Measurements from ENCODE around the gene IL3.
"Not testable (repeated sequence)": the region's sequence is repeated elsewhere in the genome, so short reads cannot be mapped to it uniquely, and the experiment has no call there.

The IL3 gene

GRCh38 chr5:132105688-132106087 is 45.2 kb downstream of the IL3 start:
- no peak overlapping the region for H3K27ac ChIP-seq (replicated peaks)

GRCh38 chr5:132108495-132108894 is 48.0 kb downstream of the IL3 start:
- H3K27me3 ChIP-seq (ENCODE audit: insufficient read depth, poor library complexity, severe bottlenecking); DNase-seq (ENCODE audit: low read depth in 1 of 2, low spot score in 1 of 2); H3K4me3 ChIP-seq (replicated peaks; ENCODE audit: insufficient read depth, low read length); H3K27ac ChIP-seq (replicated peaks): not testable (repeated sequence)

More at GRCh38 chr5:132105688-132106087, 45.2 kb downstream of the IL3 start:
- DNase-seq (ENCODE audit: low read depth in 1 of 2, low spot score in 1 of 2), result no peak
- Histone ChIP-seq H3K4me3 (replicated peaks; ENCODE audit: insufficient read depth, low read length) (no peak overlapping the region), H3K27me3 (ENCODE audit: insufficient read depth, poor library complexity, severe bottlenecking) (no peaks in the 10 kb centered on the region)
- TF ChIP-seq, protein P1, sequence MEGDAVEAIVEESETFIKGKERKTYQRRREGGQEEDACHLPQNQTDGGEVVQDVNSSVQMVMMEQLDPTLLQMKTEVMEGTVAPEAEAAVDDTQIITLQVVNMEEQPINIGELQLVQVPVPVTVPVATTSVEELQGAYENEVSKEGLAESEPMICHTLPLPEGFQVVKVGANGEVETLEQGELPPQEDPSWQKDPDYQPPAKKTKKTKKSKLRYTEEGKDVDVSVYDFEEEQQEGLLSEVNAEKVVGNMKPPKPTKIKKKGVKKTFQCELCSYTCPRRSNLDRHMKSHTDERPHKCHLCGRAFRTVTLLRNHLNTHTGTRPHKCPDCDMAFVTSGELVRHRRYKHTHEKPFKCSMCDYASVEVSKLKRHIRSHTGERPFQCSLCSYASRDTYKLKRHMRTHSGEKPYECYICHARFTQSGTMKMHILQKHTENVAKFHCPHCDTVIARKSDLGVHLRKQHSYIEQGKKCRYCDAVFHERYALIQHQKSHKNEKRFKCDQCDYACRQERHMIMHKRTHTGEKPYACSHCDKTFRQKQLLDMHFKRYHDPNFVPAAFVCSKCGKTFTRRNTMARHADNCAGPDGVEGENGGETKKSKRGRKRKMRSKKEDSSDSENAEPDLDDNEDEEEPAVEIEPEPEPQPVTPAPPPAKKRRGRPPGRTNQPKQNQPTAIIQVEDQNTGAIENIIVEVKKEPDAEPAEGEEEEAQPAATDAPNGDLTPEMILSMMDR (IDR thresholded peaks at IDR 0.05; ENCODE audit: insufficient read depth, low read length), result no peak
- TF ChIP-seq, protein P2, sequence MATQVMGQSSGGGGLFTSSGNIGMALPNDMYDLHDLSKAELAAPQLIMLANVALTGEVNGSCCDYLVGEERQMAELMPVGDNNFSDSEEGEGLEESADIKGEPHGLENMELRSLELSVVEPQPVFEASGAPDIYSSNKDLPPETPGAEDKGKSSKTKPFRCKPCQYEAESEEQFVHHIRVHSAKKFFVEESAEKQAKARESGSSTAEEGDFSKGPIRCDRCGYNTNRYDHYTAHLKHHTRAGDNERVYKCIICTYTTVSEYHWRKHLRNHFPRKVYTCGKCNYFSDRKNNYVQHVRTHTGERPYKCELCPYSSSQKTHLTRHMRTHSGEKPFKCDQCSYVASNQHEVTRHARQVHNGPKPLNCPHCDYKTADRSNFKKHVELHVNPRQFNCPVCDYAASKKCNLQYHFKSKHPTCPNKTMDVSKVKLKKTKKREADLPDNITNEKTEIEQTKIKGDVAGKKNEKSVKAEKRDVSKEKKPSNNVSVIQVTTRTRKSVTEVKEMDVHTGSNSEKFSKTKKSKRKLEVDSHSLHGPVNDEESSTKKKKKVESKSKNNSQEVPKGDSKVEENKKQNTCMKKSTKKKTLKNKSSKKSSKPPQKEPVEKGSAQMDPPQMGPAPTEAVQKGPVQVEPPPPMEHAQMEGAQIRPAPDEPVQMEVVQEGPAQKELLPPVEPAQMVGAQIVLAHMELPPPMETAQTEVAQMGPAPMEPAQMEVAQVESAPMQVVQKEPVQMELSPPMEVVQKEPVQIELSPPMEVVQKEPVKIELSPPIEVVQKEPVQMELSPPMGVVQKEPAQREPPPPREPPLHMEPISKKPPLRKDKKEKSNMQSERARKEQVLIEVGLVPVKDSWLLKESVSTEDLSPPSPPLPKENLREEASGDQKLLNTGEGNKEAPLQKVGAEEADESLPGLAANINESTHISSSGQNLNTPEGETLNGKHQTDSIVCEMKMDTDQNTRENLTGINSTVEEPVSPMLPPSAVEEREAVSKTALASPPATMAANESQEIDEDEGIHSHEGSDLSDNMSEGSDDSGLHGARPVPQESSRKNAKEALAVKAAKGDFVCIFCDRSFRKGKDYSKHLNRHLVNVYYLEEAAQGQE (IDR thresholded peaks at IDR 0.05; ENCODE audit: insufficient replicate concordance, low read depth), result no peak
- TF ChIP-seq GABPA (IDR thresholded peaks at IDR 0.05; ENCODE audit: low read depth), result no peak
- no peak for TF ChIP-seq POLR2AphosphoS5 (IDR thresholded peaks at IDR 0.05; ENCODE audit: low read depth)
- no peak for TF ChIP-seq SPI1 (IDR thresholded peaks at IDR 0.05; ENCODE audit: borderline replicate concordance, low read depth)

- not testable (repeated sequence) for H3K4me3 ChIP-seq (replicated peaks; ENCODE audit: insufficient read depth, low read length); H3K27me3 ChIP-seq (ENCODE audit: insufficient read depth, poor library complexity, severe bottlenecking); DNase-seq (ENCODE audit: low read depth in 1 of 2, low spot score in 1 of 2); H3K27ac ChIP-seq (replicated peaks)
Observed at GRCh38 chr5:132108957-132109356, 48.5 kb downstream of the IL3 start.

- TF ChIP-seq, protein P1 (IDR thresholded peaks at IDR 0.05; ENCODE audit: insufficient read depth, low read length), result no peak
- TF ChIP-seq POLR2AphosphoS5 (IDR thresholded peaks at IDR 0.05; ENCODE audit: low read depth) (no peak), GABPA (IDR thresholded peaks at IDR 0.05; ENCODE audit: low read depth) (no peak), SPI1 (IDR thresholded peaks at IDR 0.05; ENCODE audit: borderline replicate concordance, low read depth) (no peak)
- TF ChIP-seq, protein P2 (IDR thresholded peaks at IDR 0.05; ENCODE audit: insufficient replicate concordance, low read depth), result no peak
- no peaks in the 10 kb centered on the region for H3K27me3 ChIP-seq (ENCODE audit: insufficient read depth, poor library complexity, severe bottlenecking)
- no peak overlapping the region for H3K27ac ChIP-seq (replicated peaks)
- no peak for DNase-seq (ENCODE audit: low read depth in 1 of 2, low spot score in 1 of 2)
- no peak overlapping the region for H3K4me3 ChIP-seq (replicated peaks; ENCODE audit: insufficient read depth, low read length)
Observed at GRCh38 chr5:132109494-132110053, 49.1 kb downstream of the IL3 start.

DNA sequence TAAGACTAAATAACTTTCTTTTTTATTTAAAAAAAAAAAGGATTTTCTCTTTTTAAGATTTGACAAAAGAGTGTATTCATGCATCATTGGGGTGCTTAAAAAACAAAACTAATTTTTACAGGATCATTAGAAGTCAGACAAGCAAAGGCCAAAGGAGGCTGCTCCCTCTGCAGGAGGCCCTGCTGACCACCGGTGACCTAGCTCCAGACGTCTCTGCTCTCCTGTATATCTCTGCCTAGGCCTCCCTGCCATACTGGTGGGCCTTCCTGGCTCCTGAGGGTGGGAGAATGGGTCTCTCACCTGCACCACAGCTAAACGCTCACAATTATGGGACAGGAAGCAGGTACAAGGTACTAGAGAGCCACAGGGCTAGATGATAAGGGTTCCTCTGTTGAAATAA is 49.7 kb downstream of the IL3 start:
- no peak for DNase-seq (ENCODE audit: low read depth in 1 of 2, low spot score in 1 of 2)
- Histone ChIP-seq H3K27ac (replicated peaks) (no peak overlapping the region), H3K27me3 (ENCODE audit: insufficient read depth, poor library complexity, severe bottlenecking) (no peaks in the 10 kb centered on the region), H3K4me3 (replicated peaks; ENCODE audit: insufficient read depth, low read length) (no peak overlapping the region)
- TF ChIP-seq, protein P2 (IDR thresholded peaks at IDR 0.05; ENCODE audit: insufficient replicate concordance, low read depth), result no peak
- TF ChIP-seq SPI1 (IDR thresholded peaks at IDR 0.05; ENCODE audit: borderline replicate concordance, low read depth) (no peak), GABPA (IDR thresholded peaks at IDR 0.05; ENCODE audit: low read depth) (no peak)
- TF ChIP-seq, protein P1 (IDR thresholded peaks at IDR 0.05; ENCODE audit: insufficient read depth, low read length), result no peak
